Measurements from ENCODE around the gene HIVEP3.

HIVEP3 gene

GRCh38 chr1:41917076-41917475 lies 1.6 kb downstream of the HIVEP3 start:
- Histone ChIP-seq H2AK5ac (ENCODE audit: low read depth, low read length) (no peak overlapping the region), H3K18ac (ENCODE audit: low read length) (no peak overlapping the region), H3K14ac (ENCODE audit: low read length) (no peak overlapping the region), H4K8ac (ENCODE audit: low read depth, low read length) (no peak overlapping the region), H3K9ac (ENCODE audit: low read depth, low read length, poor library complexity) (no peak overlapping the region), H2AFZ (ENCODE audit: low read length) (peak overlapping the region; percentile 92), H3K23ac (ENCODE audit: low read depth, low read length, poor library complexity) (no peak overlapping the region), H3K36me3 (replicated peaks in 1 of 2; ENCODE audit: control insufficient read depth in 2 of 2, insufficient read depth in 2 of 2, low read length in 2 of 2) (no peaks in the 10 kb centered on the region), H3K4me3 (ENCODE audit: low read length in 2 of 2) (peak overlapping the region in 1 of 2 donors; percentile 49), H3K27ac (replicated peaks; ENCODE audit: low read length) (no peak overlapping the region), H2BK120ac (ENCODE audit: low read depth, low read length) (no peak overlapping the region), H3K9me3 (replicated peaks in 1 of 2; ENCODE audit: control insufficient read depth in 2 of 2, insufficient read depth in 1 of 2, low read depth in 1 of 2, low read length in 2 of 2) (no peaks in the 10 kb centered on the region), H3K4ac (ENCODE audit: low read length) (no peak overlapping the region), H3K4me2 (ENCODE audit: insufficient read depth, low read length, poor library complexity, severe bottlenecking) (no peak overlapping the region), H4K91ac (ENCODE audit: low read depth, low read length, poor library complexity) (no peak overlapping the region), H2BK12ac (ENCODE audit: low read length) (no peak overlapping the region), H3K79me1 (ENCODE audit: low read depth, low read length) (no peaks in the 10 kb centered on the region), H2BK15ac (ENCODE audit: low read length) (no peak overlapping the region), H3K4me1 (ENCODE audit: control insufficient read depth in 2 of 2, insufficient read depth in 1 of 2, low read depth in 1 of 2, low read length in 2 of 2) (peaks cover 15 to 26% of the 10 kb centered on the region in 2 donors), H3K27me3 (ENCODE audit: control insufficient read depth in 3 of 3, insufficient read depth in 3 of 3, low read depth in 1 of 3, low read length in 3 of 3) (peaks cover 0 to 31% (median 1%) of the 10 kb centered on the region in 3 experiments), H2BK5ac (ENCODE audit: low read length) (no peak overlapping the region)
- no CpG with 5 or more reads among the region's 7 CpGs for WGBS, 2 donors (ENCODE audit: extremely low coverage in 2 of 2, insufficient read length in 2 of 2, insufficient replicate concordance in 1 of 2)
- DNase-seq (ENCODE audit: low spot score), result no peak

GRCh38 chr1:41915786-41916571 lies 2.7 kb downstream of the HIVEP3 start:
- no peak overlapping the region for H4K91ac ChIP-seq (ENCODE audit: low read depth, low read length, poor library complexity)
- no peaks in the 10 kb centered on the region for H3K36me3 ChIP-seq (replicated peaks in 1 of 2; ENCODE audit: control insufficient read depth in 2 of 2, insufficient read depth in 2 of 2, low read length in 2 of 2)
- peaks cover 0 to 31% (median 1%) of the 10 kb centered on the region in 3 experiments for H3K27me3 ChIP-seq (ENCODE audit: control insufficient read depth in 3 of 3, insufficient read depth in 3 of 3, low read depth in 1 of 3, low read length in 3 of 3)
- H2AFZ ChIP-seq (ENCODE audit: low read length), result no peak overlapping the region
- no peak overlapping the region for H2AK5ac ChIP-seq (ENCODE audit: low read depth, low read length)
- H3K4me1 ChIP-seq (ENCODE audit: control insufficient read depth in 2 of 2, insufficient read depth in 1 of 2, low read depth in 1 of 2, low read length in 2 of 2), result peaks cover 15 to 26% of the 10 kb centered on the region in 2 donors
- WGBS, 2 donors (ENCODE audit: extremely low coverage in 2 of 2, insufficient read length in 2 of 2, insufficient replicate concordance in 1 of 2), result no CpG with 5 or more reads among the region's 4 CpGs
- no peak overlapping the region for H3K14ac ChIP-seq (ENCODE audit: low read length)
- no peak for DNase-seq (ENCODE audit: low spot score)
- H3K4me2 ChIP-seq (ENCODE audit: insufficient read depth, low read length, poor library complexity, severe bottlenecking), result no peak overlapping the region
- H2BK15ac ChIP-seq (ENCODE audit: low read length), result no peak overlapping the region
- no peak overlapping the region for H3K23ac ChIP-seq (ENCODE audit: low read depth, low read length, poor library complexity)
- no peak overlapping the region for H2BK12ac ChIP-seq (ENCODE audit: low read length)
- no peak overlapping the region for H3K18ac ChIP-seq (ENCODE audit: low read length)
- no peak overlapping the region for H3K27ac ChIP-seq (replicated peaks; ENCODE audit: low read length)
- no peak overlapping the region for H3K4me3 ChIP-seq (ENCODE audit: low read length in 2 of 2)
- no peak overlapping the region for H4K8ac ChIP-seq (ENCODE audit: low read depth, low read length)
- H3K9me3 ChIP-seq (replicated peaks in 1 of 2; ENCODE audit: control insufficient read depth in 2 of 2, insufficient read depth in 1 of 2, low read depth in 1 of 2, low read length in 2 of 2), result no peaks in the 10 kb centered on the region
- H3K79me1 ChIP-seq (ENCODE audit: low read depth, low read length), result no peaks in the 10 kb centered on the region
- H3K4ac ChIP-seq (ENCODE audit: low read length), result no peak overlapping the region
- H2BK120ac ChIP-seq (ENCODE audit: low read depth, low read length), result no peak overlapping the region
- H3K9ac ChIP-seq (ENCODE audit: low read depth, low read length, poor library complexity), result no peak overlapping the region
- H2BK5ac ChIP-seq (ENCODE audit: low read length), result no peak overlapping the region

GRCh38 chr1:41914516-41914915 lies 4.2 kb downstream of the HIVEP3 start:
- no peak overlapping the region for H3K23ac ChIP-seq (ENCODE audit: low read depth, low read length, poor library complexity)
- H3K14ac ChIP-seq (ENCODE audit: low read length), result no peak overlapping the region
- no peak overlapping the region for H2AK5ac ChIP-seq (ENCODE audit: low read depth, low read length)
- peaks cover 0 to 29% (median 1%) of the 10 kb centered on the region in 3 experiments for H3K27me3 ChIP-seq (ENCODE audit: control insufficient read depth in 3 of 3, insufficient read depth in 3 of 3, low read depth in 1 of 3, low read length in 3 of 3)
- H3K4me2 ChIP-seq (ENCODE audit: insufficient read depth, low read length, poor library complexity, severe bottlenecking), result no peak overlapping the region
- WGBS, 2 donors (ENCODE audit: extremely low coverage in 2 of 2, insufficient read length in 2 of 2, insufficient replicate concordance in 1 of 2), result no CpG with 5 or more reads among the region's 3 CpGs
- no peak overlapping the region for H3K18ac ChIP-seq (ENCODE audit: low read length)
- no peak overlapping the region for H2BK15ac ChIP-seq (ENCODE audit: low read length)
- no peak overlapping the region for H2BK5ac ChIP-seq (ENCODE audit: low read length)
- no peak overlapping the region for H4K8ac ChIP-seq (ENCODE audit: low read depth, low read length)
- no peaks in the 10 kb centered on the region for H3K36me3 ChIP-seq (replicated peaks in 1 of 2; ENCODE audit: control insufficient read depth in 2 of 2, insufficient read depth in 2 of 2, low read length in 2 of 2)
- no peak for DNase-seq (ENCODE audit: low spot score)
- no peak overlapping the region for H4K91ac ChIP-seq (ENCODE audit: low read depth, low read length, poor library complexity)
- no peak overlapping the region for H2BK120ac ChIP-seq (ENCODE audit: low read depth, low read length)
- no peaks in the 10 kb centered on the region for H3K79me1 ChIP-seq (ENCODE audit: low read depth, low read length)
- H3K4me3 ChIP-seq (ENCODE audit: low read length in 2 of 2), result no peak overlapping the region
- H3K4me1 ChIP-seq (ENCODE audit: control insufficient read depth in 2 of 2, insufficient read depth in 1 of 2, low read depth in 1 of 2, low read length in 2 of 2), result peaks cover 11 to 17% of the 10 kb centered on the region in 2 donors
- no peaks in the 10 kb centered on the region for H3K9me3 ChIP-seq (replicated peaks in 1 of 2; ENCODE audit: control insufficient read depth in 2 of 2, insufficient read depth in 1 of 2, low read depth in 1 of 2, low read length in 2 of 2)
- no peak overlapping the region for H2AFZ ChIP-seq (ENCODE audit: low read length)
- no peak overlapping the region for H2BK12ac ChIP-seq (ENCODE audit: low read length)
- H3K27ac ChIP-seq (replicated peaks; ENCODE audit: low read length), result no peak overlapping the region
- H3K4ac ChIP-seq (ENCODE audit: low read length), result no peak overlapping the region
- no peak overlapping the region for H3K9ac ChIP-seq (ENCODE audit: low read depth, low read length, poor library complexity)

GRCh38 chr1:41913014-41913413 lies 5.7 kb downstream of the HIVEP3 start:
- H3K9ac ChIP-seq (ENCODE audit: low read depth, low read length, poor library complexity), result no peak overlapping the region
- H3K23ac ChIP-seq (ENCODE audit: low read depth, low read length, poor library complexity), result no peak overlapping the region
- no peak overlapping the region for H2AK5ac ChIP-seq (ENCODE audit: low read depth, low read length)
- no peak overlapping the region for H3K4ac ChIP-seq (ENCODE audit: low read length)
- no peaks in the 10 kb centered on the region for H3K9me3 ChIP-seq (replicated peaks in 1 of 2; ENCODE audit: control insufficient read depth in 2 of 2, insufficient read depth in 1 of 2, low read depth in 1 of 2, low read length in 2 of 2)
- H4K91ac ChIP-seq (ENCODE audit: low read depth, low read length, poor library complexity), result no peak overlapping the region
- no peak overlapping the region for H2BK120ac ChIP-seq (ENCODE audit: low read depth, low read length)
- H3K27me3 ChIP-seq (ENCODE audit: control insufficient read depth in 3 of 3, insufficient read depth in 3 of 3, low read depth in 1 of 3, low read length in 3 of 3), result peaks cover 0 to 22% (median 0%) of the 10 kb centered on the region in 3 experiments
- H4K8ac ChIP-seq (ENCODE audit: low read depth, low read length), result no peak overlapping the region
- H3K36me3 ChIP-seq (replicated peaks in 1 of 2; ENCODE audit: control insufficient read depth in 2 of 2, insufficient read depth in 2 of 2, low read length in 2 of 2), result no peaks in the 10 kb centered on the region
- H3K27ac ChIP-seq (replicated peaks; ENCODE audit: low read length), result no peak overlapping the region
- H2BK12ac ChIP-seq (ENCODE audit: low read length), result no peak overlapping the region
- H3K4me1 ChIP-seq (ENCODE audit: control insufficient read depth in 2 of 2, insufficient read depth in 1 of 2, low read depth in 1 of 2, low read length in 2 of 2), result peaks cover 7 to 9% of the 10 kb centered on the region in 2 donors
- no peak overlapping the region for H2BK15ac ChIP-seq (ENCODE audit: low read length)
- H3K18ac ChIP-seq (ENCODE audit: low read length), result no peak overlapping the region
- H3K14ac ChIP-seq (ENCODE audit: low read length), result no peak overlapping the region
- H2AFZ ChIP-seq (ENCODE audit: low read length), result no peak overlapping the region
- H2BK5ac ChIP-seq (ENCODE audit: low read length), result no peak overlapping the region
- H3K4me2 ChIP-seq (ENCODE audit: insufficient read depth, low read length, poor library complexity, severe bottlenecking), result no peak overlapping the region
- DNase-seq (ENCODE audit: low spot score), result no peak
- WGBS, 2 donors (ENCODE audit: extremely low coverage in 2 of 2, insufficient read length in 2 of 2, insufficient replicate concordance in 1 of 2), result no CpG with 5 or more reads among the region's 1 CpG
- no peak overlapping the region for H3K4me3 ChIP-seq (ENCODE audit: low read length in 2 of 2)
- no peaks in the 10 kb centered on the region for H3K79me1 ChIP-seq (ENCODE audit: low read depth, low read length)
